ENCODE data around the gene JAZF1.

Gene JAZF1

DNA sequence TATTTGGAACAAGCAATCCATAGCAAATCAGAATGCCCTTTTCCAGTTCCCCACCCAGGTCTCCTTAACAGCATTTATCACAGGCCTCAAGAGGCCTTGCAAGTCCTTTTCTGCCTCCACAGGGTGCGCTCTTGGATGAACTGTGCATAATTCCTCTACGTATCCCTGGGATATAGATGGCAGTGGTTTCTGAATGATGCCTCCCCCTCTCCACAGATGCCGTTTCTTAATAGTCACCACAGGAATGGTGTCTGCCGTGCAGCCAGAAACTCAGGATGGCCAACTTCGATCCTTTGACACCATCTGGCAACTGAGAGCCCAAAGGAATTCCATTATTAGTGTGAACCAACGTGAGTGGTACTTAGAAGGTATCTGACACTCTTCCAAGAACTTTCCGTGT is 43.1 kb downstream of the JAZF1 start:
- FAIRE-seq (no peak), DNase-seq (ENCODE audit: insufficient read length, low spot score) (no peak)
- no peak for TF ChIP-seq CTCF (IDR thresholded peaks at IDR 0.05; ENCODE audit: insufficient read depth, missing control alignments)

GRCh38 chr7:28136885-28137284 is 43.7 kb downstream of the JAZF1 start:
- TF ChIP-seq CTCF (IDR thresholded peaks at IDR 0.05; ENCODE audit: insufficient read depth, missing control alignments), result no peak
- FAIRE-seq (no peak), DNase-seq (ENCODE audit: insufficient read length, low spot score) (no peak)

GRCh38 chr7:28136420-28136819 is 44.2 kb downstream of the JAZF1 start:
- no peak for TF ChIP-seq CTCF (IDR thresholded peaks at IDR 0.05; ENCODE audit: insufficient read depth, missing control alignments)
- DNase-seq (ENCODE audit: insufficient read length, low spot score) (no peak), FAIRE-seq (no peak)

- no peak for FAIRE-seq
- no peak for TF ChIP-seq CTCF (IDR thresholded peaks at IDR 0.05; ENCODE audit: insufficient read depth, missing control alignments)
Observed at GRCh38 chr7:28135760-28136159, 44.8 kb downstream of the JAZF1 start.

GRCh38 chr7:28135315-28135714 is 45.3 kb downstream of the JAZF1 start:
- TF ChIP-seq CTCF (IDR thresholded peaks at IDR 0.05; ENCODE audit: insufficient read depth, missing control alignments), result no peak
- no peak for FAIRE-seq
- DNase-seq (ENCODE audit: insufficient read length, low spot score), result no peak

More at GRCh38 chr7:28135760-28136159, 44.8 kb downstream of the JAZF1 start:
- DNase-seq (ENCODE audit: insufficient read length, low spot score), result no peak

- DNase-seq (ENCODE audit: insufficient read length, low spot score) (no peak), FAIRE-seq (no peak)
- TF ChIP-seq CTCF (IDR thresholded peaks at IDR 0.05; ENCODE audit: insufficient read depth, missing control alignments), result no peak
Observed at GRCh38 chr7:28133872-28134271, 46.7 kb downstream of the JAZF1 start.

DNA sequence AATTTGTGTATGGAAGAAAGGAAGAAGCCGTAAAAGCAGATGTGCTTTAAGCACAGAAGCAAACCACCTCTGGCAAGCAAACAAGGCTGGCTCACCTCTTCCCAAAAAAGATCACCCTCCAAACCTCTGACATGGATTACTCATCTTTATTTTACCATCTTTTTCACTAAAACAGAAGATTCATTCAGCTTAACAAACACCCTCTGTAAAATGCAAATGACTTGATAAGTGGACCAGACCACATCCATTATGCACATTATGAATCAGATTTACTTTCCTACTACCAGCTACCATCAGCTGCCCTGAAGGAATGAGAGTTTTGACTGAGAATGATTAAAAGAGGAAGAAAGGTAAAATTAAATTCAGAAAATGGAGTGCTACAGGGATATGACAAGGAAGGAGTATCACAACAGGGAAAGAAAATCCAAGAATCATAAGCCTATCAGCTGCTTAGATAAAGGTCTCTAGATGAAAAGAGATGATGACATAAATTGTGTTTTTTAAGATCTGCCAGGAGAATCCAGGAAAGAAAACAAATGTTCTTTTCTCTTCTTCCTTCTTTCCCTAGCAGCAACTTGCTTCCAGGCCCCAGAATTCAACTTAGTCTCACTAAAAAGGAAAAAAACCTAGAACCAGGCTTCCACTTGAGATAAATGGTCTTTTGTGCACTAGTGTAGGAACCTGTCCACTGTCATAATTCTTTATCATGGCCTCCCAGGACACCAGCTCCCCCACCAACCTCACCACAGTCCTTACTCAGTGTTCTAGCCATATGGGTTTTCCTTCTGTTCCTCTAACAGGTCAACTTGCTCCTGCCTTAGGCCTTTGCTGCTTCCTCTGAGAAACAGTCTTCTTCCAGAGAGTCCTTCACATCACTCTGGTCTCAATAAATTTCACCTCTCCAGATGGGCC is 47.4 kb downstream of the JAZF1 start:
- DNase-seq (ENCODE audit: insufficient read length, low spot score), result no peak
- FAIRE-seq, result no peak

More for the DNA sequence above, 47.4 kb downstream of the JAZF1 start:
- no peak for TF ChIP-seq CTCF (IDR thresholded peaks at IDR 0.05; ENCODE audit: insufficient read depth, missing control alignments)
